HepG2 (cell line): ENCODE results near the gene ART4. TPM values are rescaled to one million over a fixed set of nuclear protein-coding genes. Genes with fewer than 3 reads are reported as not detected.

Experiments used
- ARID4A ChIP-seq: sonication (generic); formaldehyde crosslinking; IDR thresholded peaks from 2 replicates; pipeline ENCODE4 v1.5.0; 2020; ENCODE audit warnings: mild to moderate bottlenecking, missing genetic modification reagents, borderline replicate concordance
- CREB3 ChIP-seq: sonication (generic); formaldehyde crosslinking; IDR thresholded peaks from 2 replicates; pipeline ENCODE4 v1.5.0; 2020; ENCODE audit warnings: missing genetic modification reagents
- FOXO4 ChIP-seq: sonication (generic); formaldehyde crosslinking; conservative IDR thresholded peaks from 2 replicates; pipeline ENCODE4 v1.8.1; 2023; ENCODE audit warnings: missing genetic modification reagents
- HMGA1 ChIP-seq: sonication (generic); formaldehyde crosslinking; conservative IDR thresholded peaks from 2 replicates; pipeline ENCODE4 v1.4.0; 2020; ENCODE audit warnings: missing genetic modification reagents
- IKZF4 ChIP-seq: sonication (generic); formaldehyde crosslinking; IDR thresholded peaks from 2 replicates; pipeline ENCODE4 v1.5.1; 2020; ENCODE audit warnings: borderline replicate concordance, mild to moderate bottlenecking, low read depth, missing genetic modification reagents; ENCODE audit errors: not compliant biosample characterization
- KMT2B ChIP-seq: IDR thresholded peaks from 2 replicates; pipeline ENCODE4 v1.6.1; 2016; ENCODE audit warnings: missing genetic modification reagents, missing compliant biosample characterization
- RFXAP ChIP-seq: sonication (generic); formaldehyde crosslinking; IDR thresholded peaks from 2 replicates; pipeline ENCODE4 v1.4.0; 2020; ENCODE audit warnings: missing genetic modification reagents, borderline replicate concordance
- TFDP1 ChIP-seq: IDR thresholded peaks from 2 replicates; pipeline ENCODE4 v1.6.1; 2016; ENCODE audit warnings: missing compliant biosample characterization, missing genetic modification reagents, borderline replicate concordance
- ZC3H13 ChIP-seq: sonication (generic); formaldehyde crosslinking; IDR thresholded peaks from 2 replicates; pipeline ENCODE4 v1.8.1; 2023; ENCODE audit warnings: mild to moderate bottlenecking, missing genetic modification reagents, moderate library complexity
- ZGPAT ChIP-seq: IDR thresholded peaks from 2 replicates; pipeline ENCODE4 v1.6.1; 2016; ENCODE audit warnings: mild to moderate bottlenecking
- ZNF224 ChIP-seq: sonication (generic); formaldehyde crosslinking; IDR thresholded peaks from 2 replicates; pipeline ENCODE4 v1.5.0; 2020; ENCODE audit warnings: mild to moderate bottlenecking, missing genetic modification reagents
- ZNF44 ChIP-seq: sonication (generic); formaldehyde crosslinking; IDR thresholded peaks from 2 replicates; pipeline ENCODE4 v1.5.1; 2020; ENCODE audit warnings: mild to moderate bottlenecking, missing genetic modification reagents
- polyA plus RNA-seq, 8 experiments: library from polyadenylated mRNA; depleted of rRNA in 3 of 8; stranded (reverse) in 7 of 8; unstranded in 1 of 8; fragments of >200 nt; fragmentation: Illumina TruSeq in 4 of 8; extraction: Trizol in 4 of 8; gene quantifications; 2 replicates each; pipeline versions ENCODE4 v1.2.1 to v1.2.3, GENCODE V29; 2011 to 2016; ENCODE audit warnings: low read depth in 4 of 8, missing spikeins in 1 of 8, mixed read lengths in 1 of 8; ENCODE audit not compliant: insufficient read depth in 1 of 8
- total RNA-seq, 5 experiments: library from RNA; depleted of rRNA; stranded (reverse); fragments of >200 nt; fragmentation: Illumina TruSeq; extraction: Trizol; gene quantifications; 2 replicates each; pipeline ENCODE4 v1.2.3, GENCODE V29; 2016; ENCODE audit warnings: low read depth in 1 of 5
- TF ChIP-seq, protein P1 (sequence below): sonication (generic); formaldehyde crosslinking; IDR thresholded peaks from 2 replicates; pipeline ENCODE4 v1.4.0; 2020; ENCODE audit warnings: missing genetic modification reagents, borderline replicate concordance

Gene ART4
- total and polyA plus RNA-seq, 2 of the 13 experiments (the other 11 are each of a cell fraction or from before 2014, with no cell fraction given) = 17.6 to 20.3 TPM

DNA sequence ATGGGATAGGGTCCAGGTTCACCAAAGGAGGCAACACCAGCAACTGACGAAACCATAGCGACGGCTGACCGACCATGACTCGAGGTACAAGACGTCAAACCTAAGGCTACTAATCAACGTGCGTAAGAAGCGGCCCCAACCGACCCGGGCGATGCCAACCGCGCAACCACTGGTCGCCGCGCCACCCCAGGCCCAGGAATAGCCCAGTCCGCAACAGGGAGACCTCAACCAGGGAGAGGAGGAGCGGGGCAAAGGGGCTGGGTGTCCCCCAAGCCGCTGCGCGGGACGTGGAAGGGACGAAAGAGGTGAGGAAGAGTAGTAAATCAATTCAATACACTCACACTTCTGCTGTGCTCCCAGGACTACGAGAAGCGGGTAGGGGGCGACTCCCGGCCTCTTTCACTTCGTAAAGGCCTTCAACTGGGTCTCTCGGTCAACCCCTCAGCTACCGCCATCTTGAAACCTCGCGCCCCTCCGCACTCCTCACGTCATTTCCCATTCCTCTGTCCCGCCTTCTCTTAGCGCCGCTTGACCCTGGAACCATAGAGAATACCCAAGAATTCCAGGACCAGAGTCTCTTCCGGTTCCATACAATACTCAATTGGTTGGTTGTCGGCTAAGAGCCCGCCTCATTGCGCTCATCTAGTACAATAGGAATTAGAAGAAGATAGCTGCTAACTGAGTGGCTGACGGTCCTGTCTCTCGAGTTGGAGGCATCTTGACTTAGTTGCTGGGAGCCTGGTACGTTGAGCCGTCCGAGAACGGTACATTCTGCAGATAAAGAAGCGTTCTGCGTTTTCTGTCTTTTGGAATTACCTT, 40.1 kb downstream of the ART4 start, which contains the start of the genes C12orf60 and WBP11 (continued):
- TF ChIP-seq ARID4A = peak; percentile 94; the same call in 1 of the 2 replicates
- TF ChIP-seq CREB3 (CRISPR knock-in tag) = no peak
- peak; percentile 64; the same call in 1 of the 2 replicates for TF ChIP-seq ZGPAT (CRISPR knock-in tag)
- no peak for TF ChIP-seq FOXO4 (CRISPR knock-in tag)
- TF ChIP-seq, protein P1, sequence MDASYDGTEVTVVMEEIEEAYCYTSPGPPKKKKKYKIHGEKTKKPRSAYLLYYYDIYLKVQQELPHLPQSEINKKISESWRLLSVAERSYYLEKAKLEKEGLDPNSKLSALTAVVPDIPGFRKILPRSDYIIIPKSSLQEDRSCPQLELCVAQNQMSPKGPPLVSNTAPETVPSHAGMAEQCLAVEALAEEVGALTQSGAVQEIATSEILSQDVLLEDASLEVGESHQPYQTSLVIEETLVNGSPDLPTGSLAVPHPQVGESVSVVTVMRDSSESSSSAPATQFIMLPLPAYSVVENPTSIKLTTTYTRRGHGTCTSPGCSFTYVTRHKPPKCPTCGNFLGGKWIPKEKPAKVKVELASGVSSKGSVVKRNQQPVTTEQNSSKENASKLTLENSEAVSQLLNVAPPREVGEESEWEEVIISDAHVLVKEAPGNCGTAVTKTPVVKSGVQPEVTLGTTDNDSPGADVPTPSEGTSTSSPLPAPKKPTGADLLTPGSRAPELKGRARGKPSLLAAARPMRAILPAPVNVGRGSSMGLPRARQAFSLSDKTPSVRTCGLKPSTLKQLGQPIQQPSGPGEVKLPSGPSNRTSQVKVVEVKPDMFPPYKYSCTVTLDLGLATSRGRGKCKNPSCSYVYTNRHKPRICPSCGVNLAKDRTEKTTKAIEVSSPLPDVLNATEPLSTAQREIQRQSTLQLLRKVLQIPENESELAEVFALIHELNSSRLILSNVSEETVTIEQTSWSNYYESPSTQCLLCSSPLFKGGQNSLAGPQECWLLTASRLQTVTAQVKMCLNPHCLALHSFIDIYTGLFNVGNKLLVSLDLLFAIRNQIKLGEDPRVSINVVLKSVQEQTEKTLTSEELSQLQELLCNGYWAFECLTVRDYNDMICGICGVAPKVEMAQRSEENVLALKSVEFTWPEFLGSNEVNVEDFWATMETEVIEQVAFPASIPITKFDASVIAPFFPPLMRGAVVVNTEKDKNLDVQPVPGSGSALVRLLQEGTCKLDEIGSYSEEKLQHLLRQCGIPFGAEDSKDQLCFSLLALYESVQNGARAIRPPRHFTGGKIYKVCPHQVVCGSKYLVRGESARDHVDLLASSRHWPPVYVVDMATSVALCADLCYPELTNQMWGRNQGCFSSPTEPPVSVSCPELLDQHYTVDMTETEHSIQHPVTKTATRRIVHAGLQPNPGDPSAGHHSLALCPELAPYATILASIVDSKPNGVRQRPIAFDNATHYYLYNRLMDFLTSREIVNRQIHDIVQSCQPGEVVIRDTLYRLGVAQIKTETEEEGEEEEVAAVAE (CRISPR knock-in tag) = 0 out of 2 replicates have a peak, but pooled peaks have one; percentile 56
- peak; percentile 96 for TF ChIP-seq KMT2B (CRISPR knock-in tag)
- TF ChIP-seq ZC3H13 (CRISPR knock-in tag) = 0 out of 2 replicates have a peak, but pooled peaks have one; percentile 27
- TF ChIP-seq RFXAP (CRISPR knock-in tag) = no peak
- no peak for TF ChIP-seq HMGA1 (CRISPR knock-in tag)
- TF ChIP-seq ZNF44 (CRISPR knock-in tag) = no peak
- peak; percentile 92; the same call in 1 of the 2 replicates for TF ChIP-seq TFDP1 (CRISPR knock-in tag)
- no peak for TF ChIP-seq ZNF224 (CRISPR knock-in tag)
- peak; percentile 52 for TF ChIP-seq IKZF4
